ENCODE results near the gene LRRC4B.

DNA sequence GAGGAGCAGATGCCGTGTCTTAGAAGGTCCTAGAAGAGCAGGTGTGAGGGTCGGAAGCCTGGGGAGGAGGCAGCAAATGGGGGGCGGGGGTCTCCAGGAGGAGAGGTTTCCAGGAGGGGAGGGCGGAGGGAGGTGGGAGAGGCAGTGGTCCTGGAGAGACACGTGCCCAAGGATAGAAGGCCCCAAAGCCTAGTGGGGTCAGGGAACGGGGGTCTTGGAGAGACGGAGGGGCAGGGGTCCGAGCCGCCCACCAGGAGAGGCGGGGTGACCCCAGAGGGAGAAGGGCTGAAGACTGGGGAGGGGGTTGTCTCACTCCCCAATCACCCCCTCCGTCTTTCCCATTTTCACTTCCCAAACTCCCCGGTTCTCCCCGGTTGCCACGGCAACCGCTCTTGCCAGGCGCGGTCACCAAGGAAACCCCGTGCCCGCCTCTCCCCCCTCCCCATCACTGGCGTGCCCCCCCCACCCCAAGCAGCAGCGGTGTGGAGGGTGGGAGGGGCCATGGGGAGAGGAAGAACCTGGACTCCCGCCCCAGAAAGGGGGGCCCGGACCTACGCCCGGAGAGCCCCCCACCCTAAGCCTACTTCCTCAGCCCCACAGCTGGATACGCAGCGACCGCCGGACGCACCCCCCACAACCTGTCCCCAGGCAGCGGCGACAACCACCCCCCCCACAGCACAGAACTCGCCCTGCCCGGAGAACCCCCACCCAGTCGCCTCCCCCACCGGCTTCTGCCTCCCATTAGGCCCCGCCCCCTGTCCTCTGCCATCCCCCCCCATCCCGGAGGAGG lies 988 bp downstream of the LRRC4B start:
- TF ChIP-seq, protein P1, sequence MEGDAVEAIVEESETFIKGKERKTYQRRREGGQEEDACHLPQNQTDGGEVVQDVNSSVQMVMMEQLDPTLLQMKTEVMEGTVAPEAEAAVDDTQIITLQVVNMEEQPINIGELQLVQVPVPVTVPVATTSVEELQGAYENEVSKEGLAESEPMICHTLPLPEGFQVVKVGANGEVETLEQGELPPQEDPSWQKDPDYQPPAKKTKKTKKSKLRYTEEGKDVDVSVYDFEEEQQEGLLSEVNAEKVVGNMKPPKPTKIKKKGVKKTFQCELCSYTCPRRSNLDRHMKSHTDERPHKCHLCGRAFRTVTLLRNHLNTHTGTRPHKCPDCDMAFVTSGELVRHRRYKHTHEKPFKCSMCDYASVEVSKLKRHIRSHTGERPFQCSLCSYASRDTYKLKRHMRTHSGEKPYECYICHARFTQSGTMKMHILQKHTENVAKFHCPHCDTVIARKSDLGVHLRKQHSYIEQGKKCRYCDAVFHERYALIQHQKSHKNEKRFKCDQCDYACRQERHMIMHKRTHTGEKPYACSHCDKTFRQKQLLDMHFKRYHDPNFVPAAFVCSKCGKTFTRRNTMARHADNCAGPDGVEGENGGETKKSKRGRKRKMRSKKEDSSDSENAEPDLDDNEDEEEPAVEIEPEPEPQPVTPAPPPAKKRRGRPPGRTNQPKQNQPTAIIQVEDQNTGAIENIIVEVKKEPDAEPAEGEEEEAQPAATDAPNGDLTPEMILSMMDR (optimal IDR thresholded peaks at IDR 0.05 in 1 of 3, IDR thresholded peaks at IDR 0.05 in 1 of 3, conservative IDR thresholded peaks at IDR 0.05 in 1 of 3; ENCODE audit: extremely low read depth in 1 of 3, insufficient read depth in 2 of 3, low read length in 3 of 3), result no peak
- no peak for TF ChIP-seq EZH2 (IDR thresholded peaks at IDR 0.05; ENCODE audit: low read length)
